Measurements from ENCODE around the gene JOSD2. TPM values are rescaled to one million over a fixed set of nuclear protein-coding genes. Genes with fewer than 3 reads are reported as not detected.

Gene JOSD2
- total and polyA plus RNA-seq, 8 donors, result 8.0 to 41.2 (median 14.2) TPM

DNA sequence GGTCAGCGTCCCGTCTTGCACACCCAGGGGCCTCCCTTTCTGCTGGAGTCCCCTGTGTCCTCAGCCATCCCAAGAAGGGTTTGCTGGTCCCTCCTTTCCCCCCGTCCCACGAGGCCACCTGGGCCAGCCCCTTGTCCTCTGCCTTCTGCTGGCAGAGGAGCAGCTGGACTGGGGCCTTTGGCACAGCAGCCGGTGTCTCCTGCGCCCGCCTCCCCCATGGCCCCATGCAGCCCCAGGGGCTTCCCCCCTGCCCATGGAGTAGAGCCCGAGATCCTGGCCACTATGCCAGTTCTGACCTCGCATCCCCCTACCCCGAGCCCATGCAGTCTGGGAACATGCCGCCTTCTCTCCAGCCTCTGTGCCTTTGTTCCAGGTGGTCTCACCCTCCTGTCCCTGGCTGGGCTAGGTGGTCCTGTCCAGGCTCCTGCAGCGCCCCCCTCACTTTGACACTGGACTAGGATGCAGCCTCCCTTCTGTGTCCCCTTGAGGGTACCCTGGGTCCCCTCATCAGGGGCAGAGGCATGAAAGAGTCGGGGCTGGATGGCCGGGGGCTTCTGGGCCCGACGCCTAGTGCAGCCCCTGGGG, 28.6 kb downstream of the JOSD2 start:
- ATAC-seq, result no peak
- no peak overlapping the region for H3K27ac ChIP-seq
- intact Hi-C loops (cut with DNase I), result no loop called here
- 85 to 89% methylated on average over 15 to 16 of the region's 16 CpGs for WGBS, 2 donors
- H3K4me1 ChIP-seq, result peaks cover 0 to 8% (median 0%) of the 10 kb centered on the region in 3 donors
- H3K27me3 ChIP-seq, result no peaks in the 10 kb centered on the region
- no peak overlapping the region for H3K4me3 ChIP-seq
- FAIRE-seq, result no peak
- no peaks in the 10 kb centered on the region for H3K9me3 ChIP-seq
- H3K36me3 ChIP-seq, result peaks cover 0 to 28% (median 25%) of the 10 kb centered on the region in 3 donors
- peak in 1 of 6 donors; percentile 52 for DNase-seq
- TF ChIP-seq, protein P1, sequence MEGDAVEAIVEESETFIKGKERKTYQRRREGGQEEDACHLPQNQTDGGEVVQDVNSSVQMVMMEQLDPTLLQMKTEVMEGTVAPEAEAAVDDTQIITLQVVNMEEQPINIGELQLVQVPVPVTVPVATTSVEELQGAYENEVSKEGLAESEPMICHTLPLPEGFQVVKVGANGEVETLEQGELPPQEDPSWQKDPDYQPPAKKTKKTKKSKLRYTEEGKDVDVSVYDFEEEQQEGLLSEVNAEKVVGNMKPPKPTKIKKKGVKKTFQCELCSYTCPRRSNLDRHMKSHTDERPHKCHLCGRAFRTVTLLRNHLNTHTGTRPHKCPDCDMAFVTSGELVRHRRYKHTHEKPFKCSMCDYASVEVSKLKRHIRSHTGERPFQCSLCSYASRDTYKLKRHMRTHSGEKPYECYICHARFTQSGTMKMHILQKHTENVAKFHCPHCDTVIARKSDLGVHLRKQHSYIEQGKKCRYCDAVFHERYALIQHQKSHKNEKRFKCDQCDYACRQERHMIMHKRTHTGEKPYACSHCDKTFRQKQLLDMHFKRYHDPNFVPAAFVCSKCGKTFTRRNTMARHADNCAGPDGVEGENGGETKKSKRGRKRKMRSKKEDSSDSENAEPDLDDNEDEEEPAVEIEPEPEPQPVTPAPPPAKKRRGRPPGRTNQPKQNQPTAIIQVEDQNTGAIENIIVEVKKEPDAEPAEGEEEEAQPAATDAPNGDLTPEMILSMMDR (IDR thresholded peaks at IDR 0.05), result no peak

DNA sequence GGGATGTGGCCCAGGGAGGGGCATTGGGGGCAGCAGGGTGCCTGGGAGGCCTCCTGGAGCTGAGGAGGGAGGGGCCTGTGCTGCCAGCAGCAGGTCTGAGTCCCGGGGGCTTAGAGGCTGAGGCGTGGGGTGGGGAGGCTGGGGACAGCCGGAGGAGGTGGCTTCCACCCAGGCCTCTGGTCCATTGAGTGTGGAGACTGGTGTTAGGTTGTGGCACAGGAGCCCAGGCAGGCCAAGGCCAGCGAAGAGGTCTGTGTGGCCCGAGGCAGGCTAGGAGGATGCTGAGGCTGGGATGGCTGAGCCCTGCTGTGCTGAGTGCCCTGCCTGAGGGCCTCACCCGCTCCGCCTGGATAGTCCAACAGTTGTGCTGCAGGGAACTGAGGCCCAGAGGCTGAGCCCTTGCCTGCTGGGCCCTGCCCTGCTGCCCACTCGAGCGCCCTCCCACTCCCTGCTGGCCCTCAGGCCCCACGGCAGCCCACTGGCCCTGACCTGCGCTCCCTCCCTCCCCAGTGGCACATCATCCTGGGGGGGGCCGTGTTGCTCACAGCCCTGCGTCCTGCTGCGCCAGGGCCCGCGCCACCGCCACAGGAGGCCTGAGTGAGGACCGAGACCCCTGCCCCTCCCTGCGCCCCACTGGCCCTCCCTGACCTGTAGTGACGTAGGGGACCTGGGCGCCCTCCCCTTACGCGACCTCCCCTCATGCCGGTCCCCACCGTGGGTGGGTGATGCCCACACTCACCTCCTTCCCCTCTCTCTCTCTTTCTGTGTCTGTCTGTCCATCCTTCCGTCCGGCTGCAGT, 29.4 kb downstream of the JOSD2 start:
- peaks cover 0 to 28% (median 25%) of the 10 kb centered on the region in 3 donors for H3K36me3 ChIP-seq
- 93 to 96% methylated on average over 15 to 27 of the region's 27 CpGs for WGBS, 2 donors
- TF ChIP-seq, protein P1 (IDR thresholded peaks at IDR 0.05), result no peak
- H3K4me3 ChIP-seq, result no peak overlapping the region
- peaks cover 0 to 11% (median 0%) of the 10 kb centered on the region in 3 donors for H3K4me1 ChIP-seq
- FAIRE-seq (no peak), DNase-seq (peak in 3 of 6 donors; percentile 31 to 62 (median 43)), ATAC-seq (no peak)
- no peak overlapping the region for H3K27ac ChIP-seq
- H3K27me3 ChIP-seq, result no peaks in the 10 kb centered on the region
- intact Hi-C loops (cut with DNase I), result no loop called here
- no peaks in the 10 kb centered on the region for H3K9me3 ChIP-seq

DNA sequence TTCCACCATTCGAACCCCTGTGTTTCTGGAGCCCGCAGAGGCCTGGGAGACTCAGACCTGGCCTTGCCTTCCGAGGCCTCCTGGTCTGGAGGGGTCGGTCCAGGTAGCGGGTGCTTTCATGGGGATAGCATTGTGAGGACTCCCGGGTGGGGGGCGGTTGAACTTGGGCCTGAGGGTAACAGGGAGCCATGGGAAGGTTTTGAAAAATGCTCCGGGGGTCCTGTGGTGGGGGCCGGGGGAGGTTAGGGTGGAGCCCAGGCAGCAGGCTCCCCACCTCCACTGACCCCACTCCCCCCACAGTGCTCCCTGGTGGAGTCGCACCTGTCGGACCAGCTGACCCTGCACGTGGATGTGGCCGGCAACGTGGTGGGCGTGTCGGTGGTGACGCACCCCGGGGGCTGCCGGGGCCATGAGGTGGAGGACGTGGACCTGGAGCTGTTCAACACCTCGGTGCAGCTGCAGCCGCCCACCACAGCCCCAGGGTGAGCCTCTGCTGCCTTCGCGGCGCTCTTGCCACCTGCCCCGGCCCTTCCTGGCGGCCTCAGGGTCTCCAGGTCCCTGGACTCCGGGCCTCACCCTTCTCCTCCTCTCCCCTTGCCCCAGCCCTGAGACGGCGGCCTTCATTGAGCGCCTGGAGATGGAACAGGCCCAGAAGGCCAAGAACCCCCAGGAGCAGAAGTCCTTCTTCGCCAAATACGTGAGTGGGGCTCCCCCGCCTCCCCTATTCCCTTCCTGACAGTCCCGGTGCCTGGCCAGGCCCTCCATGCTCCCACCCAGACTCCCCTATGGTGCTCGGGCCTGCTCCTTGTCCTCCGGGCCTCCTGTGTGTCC, 30.5 kb downstream of the JOSD2 start:
- FAIRE-seq (no peak), ATAC-seq (no peak), DNase-seq (peak in 1 of 6 donors; percentile 46)
- H3K4me3 ChIP-seq, result no peak overlapping the region
- intact Hi-C loops (cut with DNase I), result no loop called here
- whole genome bisulfite sequencing, 2 donors, result 90 to 91% methylated on average over 36 to 37 of the region's 37 CpGs
- peaks cover 0 to 28% (median 25%) of the 10 kb centered on the region in 3 donors for H3K36me3 ChIP-seq
- H3K27ac ChIP-seq, result no peak overlapping the region
- H3K4me1 ChIP-seq, result peaks cover 0 to 11% (median 0%) of the 10 kb centered on the region in 3 donors
- TF ChIP-seq, protein P1 (IDR thresholded peaks at IDR 0.05), result no peak
- no peaks in the 10 kb centered on the region for H3K9me3 ChIP-seq
- no peaks in the 10 kb centered on the region for H3K27me3 ChIP-seq

DNA sequence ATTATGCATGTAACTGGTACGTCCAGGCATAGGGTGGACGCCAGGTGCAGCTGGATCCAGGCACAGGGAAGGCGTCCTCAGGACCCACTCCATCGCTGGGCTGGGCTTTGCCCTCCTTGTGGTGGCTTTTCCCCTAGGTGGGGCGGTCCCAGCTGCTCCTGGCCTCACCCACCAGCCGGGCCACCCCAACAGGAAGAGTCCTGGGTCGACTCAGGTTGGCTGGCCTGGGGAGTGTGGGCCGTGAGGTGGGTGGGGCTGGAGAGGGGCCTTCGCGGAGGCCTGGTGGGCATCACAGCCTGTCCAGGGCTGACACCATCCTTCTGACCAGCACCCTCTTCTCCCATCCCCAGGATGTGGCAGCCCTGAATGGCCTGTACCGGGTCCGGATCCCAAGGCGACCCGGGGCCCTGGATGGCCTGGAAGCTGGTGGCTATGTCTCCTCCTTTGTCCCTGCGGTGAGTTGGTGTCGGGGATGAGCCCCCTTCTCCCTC, 31.2 kb downstream of the JOSD2 start:
- H3K4me3 ChIP-seq, result no peak overlapping the region
- no peaks in the 10 kb centered on the region for H3K9me3 ChIP-seq
- 97% methylated on average over 16 of the region's 16 CpGs for WGBS, 2 donors
- peak in 1 of 6 donors; percentile 35 for DNase-seq
- no peak for FAIRE-seq
- no peak for ATAC-seq
- peaks cover 0 to 11% (median 0%) of the 10 kb centered on the region in 3 donors for H3K4me1 ChIP-seq
- no peaks in the 10 kb centered on the region for H3K27me3 ChIP-seq
- H3K36me3 ChIP-seq, result peaks cover 0 to 28% (median 25%) of the 10 kb centered on the region in 3 donors
- TF ChIP-seq, protein P1 (IDR thresholded peaks at IDR 0.05), result no peak
- H3K27ac ChIP-seq, result no peak overlapping the region
- intact Hi-C loops (cut with DNase I), result no loop called here
